Measurements from ENCODE around the gene NIPAL1.

Gene NIPAL1

DNA sequence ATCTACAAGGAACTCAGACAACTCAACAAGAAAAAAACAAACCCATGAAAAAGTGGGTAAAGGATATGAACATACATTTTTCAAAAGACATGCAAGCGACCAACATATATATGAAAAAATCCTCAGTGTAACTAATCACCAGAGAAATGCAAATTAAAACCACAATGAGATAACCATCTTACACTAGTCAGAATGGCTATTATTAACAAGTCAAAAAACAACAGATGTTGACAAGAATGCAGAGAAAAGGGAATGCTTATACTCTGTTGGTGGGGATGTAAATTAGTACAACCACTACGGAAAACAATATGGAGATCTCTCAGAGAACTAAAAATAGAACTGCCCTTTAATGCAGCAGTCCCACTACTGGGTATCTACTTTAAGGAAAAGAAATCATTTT, 12.1 kb downstream of the NIPAL1 start:
- DNase-seq, result no peak

GRCh38 chr4:48030470-48030869, 13.9 kb downstream of the NIPAL1 start:
- DNase-seq, result no peak

DNA sequence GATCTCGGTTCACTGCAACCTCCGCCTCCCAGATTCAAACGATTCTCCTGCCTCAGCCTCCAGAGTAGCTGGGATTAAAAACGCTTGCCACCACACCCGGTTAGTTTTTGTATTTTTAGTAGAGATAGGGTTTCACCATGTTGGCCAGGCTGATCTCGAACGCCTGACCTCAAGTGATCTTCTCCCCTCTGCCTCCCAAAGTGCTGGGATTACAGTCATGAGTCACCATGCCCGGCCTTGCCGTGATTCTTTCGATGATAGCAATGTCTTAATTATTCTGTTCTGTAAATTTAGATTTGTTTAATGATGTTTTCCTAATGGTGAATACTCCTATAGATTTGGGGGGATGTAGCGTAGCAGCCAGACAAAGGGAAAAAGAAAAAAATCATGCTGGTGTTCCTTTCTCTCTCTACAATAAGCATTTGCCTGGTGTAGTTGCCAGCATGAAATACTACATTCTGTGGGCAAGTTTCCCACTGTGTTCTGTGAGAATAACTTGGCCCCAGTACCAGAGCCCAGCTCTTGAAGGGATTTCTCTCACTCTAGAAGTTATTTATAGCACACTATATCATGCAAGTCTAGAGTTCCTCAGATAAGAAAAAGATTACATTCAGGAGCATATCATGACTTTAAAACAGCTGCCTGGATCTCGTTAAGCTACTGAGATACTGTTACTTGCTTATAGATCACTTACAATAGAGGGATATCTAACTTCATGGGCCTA, 15.4 kb downstream of the NIPAL1 start:
- DNase-seq, result no peak

DNA sequence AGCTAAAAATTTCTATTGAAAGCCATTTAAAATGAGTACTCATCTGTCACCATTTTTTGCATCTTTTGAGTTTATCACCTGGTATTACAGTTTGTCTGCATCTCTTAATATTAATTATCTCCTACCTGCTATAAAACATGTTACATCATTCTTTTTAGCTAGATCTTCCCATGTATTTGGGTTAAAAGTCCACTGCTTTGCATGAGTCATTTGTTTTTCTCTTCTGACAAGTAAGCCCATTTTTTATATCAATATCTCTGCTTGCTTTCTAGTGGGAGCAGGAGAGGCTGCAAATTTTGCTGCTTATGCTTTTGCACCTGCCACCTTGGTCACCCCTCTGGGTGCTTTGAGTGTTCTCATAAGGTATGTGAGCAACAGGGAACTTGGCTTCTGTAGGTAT, 16.1 kb downstream of the NIPAL1 start:
- DNase-seq, result no peak

GRCh38 chr4:48033412-48033811, 16.8 kb downstream of the NIPAL1 start:
- no peak for DNase-seq

GRCh38 chr4:48033825-48034413, 17.3 kb downstream of the NIPAL1 start:
- no peak for DNase-seq

DNA sequence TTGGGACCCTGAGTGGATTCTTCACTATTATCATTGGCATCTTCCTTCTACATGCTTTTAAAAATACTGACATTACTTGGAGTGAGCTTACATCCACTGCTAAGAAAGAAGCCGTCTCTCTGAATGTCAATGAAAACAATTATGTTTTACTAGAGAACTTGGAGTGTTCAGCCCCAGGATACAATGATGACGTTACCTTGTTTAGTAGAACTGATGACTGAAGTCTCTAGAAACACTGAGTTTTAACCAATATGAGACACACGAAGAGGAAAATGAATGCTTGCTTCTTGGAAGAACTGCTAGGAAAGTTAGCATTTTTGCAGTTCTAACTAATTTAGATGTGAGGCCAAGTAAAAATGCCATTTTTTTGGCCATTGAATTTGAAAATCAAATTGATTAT, 19.4 kb downstream of the NIPAL1 start:
- DNase-seq, result no peak

- no peak for DNase-seq
Observed at GRCh38 chr4:48037117-48037462, 20.5 kb downstream of the NIPAL1 start.

- DNase-seq, result no peak
Observed at GRCh38 chr4:48038666-48039065, 22.1 kb downstream of the NIPAL1 start.

DNA sequence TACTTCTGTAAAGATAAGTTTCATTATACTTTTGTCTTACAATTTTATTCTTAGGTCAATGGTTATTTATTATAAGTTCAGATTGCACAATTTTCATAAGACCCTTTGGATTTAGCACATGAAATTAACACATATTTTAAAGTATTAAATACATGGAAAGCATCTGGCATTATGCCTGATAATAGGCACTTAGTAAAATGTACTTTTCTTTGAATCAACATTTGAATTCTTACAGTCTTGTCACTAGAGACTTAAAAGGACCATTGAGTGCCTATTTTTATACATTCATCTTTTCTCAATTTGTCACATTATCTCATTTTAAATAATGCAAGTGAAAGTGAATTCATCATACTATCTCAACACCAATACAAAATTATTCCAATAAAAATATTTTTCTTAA, 23.0 kb downstream of the NIPAL1 start:
- no peak for DNase-seq

- no peak for DNase-seq
Observed at GRCh38 chr4:48041535-48042137, 25.1 kb downstream of the NIPAL1 start.

GRCh38 chr4:48042979-48043461, 26.4 kb downstream of the NIPAL1 start:
- DNase-seq, result no peak

- no peak for DNase-seq
Observed at GRCh38 chr4:48043504-48043903, 26.9 kb downstream of the NIPAL1 start.

- no peak for DNase-seq
Observed at GRCh38 chr4:48044298-48044697, 27.7 kb downstream of the NIPAL1 start.

DNA sequence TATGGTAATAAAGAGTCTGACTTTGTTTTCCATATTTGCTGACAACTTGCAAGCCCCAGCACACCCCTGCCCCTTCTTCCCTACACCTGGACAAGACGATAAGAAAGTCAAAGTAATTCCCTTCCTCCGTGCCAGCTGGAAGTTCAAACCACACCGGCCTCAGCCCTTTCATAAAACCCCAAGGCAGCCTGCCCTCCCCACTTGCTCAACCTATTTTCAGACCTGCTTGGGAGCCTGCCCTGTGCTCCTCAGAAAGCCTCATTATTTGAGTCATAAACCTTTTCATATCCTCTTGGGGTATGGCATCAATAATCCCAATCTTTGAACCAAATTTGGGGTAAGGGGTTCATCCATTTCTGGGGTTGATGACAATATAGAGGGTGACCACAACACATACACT, 29.5 kb downstream of the NIPAL1 start:
- DNase-seq, result no peak

- DNase-seq, result no peak
Observed at GRCh38 chr4:48047421-48047844, 30.9 kb downstream of the NIPAL1 start.

DNA sequence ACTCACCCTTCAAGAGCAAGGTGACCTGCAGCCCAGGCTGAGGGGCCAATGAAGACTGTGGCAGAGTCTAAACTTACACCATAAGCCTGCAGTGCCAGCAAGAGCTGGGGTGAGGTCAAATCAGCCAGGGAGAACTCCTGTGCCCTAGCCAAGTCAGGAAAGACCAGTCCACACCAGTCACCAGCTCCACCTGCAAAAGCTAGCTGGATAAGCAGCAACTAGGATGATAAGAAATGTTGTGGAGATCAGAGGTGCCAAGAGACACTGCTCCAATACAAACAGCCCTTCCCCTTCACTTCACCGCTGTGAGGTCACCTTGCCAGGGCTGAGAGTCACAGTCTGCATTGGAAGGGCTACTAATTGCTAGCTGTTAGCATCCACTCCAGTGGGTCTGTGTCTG, 31.3 kb downstream of the NIPAL1 start:
- DNase-seq, result no peak

DNA sequence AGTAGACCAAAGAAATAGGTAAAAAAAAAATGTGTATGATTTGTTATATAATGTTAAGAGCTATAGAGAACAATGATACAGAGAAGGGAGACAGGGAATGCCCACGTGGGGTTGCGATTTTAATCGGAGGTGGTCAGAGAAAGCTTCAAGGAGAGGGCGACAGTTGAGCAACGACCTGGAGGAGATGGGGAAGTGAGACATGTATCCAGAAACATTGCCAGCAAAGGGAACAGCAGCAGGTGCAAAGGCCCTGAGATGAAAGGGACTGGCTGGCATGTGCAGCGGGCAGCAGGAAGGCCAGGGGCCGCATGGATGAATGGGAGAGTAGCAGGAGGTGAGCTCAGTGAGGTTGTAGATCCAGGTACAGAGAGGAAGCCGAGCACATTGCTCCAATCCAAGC, 32.9 kb downstream of the NIPAL1 start:
- DNase-seq, result no peak

- no peak for DNase-seq
Observed at GRCh38 chr4:48051078-48051477, 34.5 kb downstream of the NIPAL1 start.

GRCh38 chr4:48058617-48059530, 42.3 kb downstream of the NIPAL1 start:
- no peak for DNase-seq

GRCh38 chr4:48064349-48064748, 47.8 kb downstream of the NIPAL1 start:
- DNase-seq, result no peak

GRCh38 chr4:48065587-48066052, 49.0 kb downstream of the NIPAL1 start:
- no peak for DNase-seq

DNA sequence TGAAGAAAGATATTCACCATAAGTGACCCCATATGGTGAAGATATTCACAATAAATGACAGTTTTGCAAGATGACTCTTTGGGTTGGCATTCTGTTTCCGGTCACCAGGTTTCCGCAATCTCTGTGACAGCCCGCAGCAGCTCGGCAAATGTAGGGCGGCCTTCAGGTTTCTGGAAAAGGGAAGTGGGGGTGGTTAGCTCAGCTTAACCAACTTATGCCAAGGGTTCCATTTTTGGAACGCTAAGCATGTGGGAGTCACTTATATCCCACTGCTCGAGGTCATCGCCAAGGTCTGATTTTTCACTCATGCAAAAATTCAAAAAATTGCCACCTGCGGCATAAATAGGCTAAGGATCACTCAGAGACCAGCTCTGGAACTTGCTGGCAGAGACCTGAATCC, 51.0 kb downstream of the NIPAL1 start:
- no peak for DNase-seq

Data from NCI-H1417 treated with DMSO at 0.1 percent for 48 hours (cell line).